ENCODE results near the gene RTN4RL1. TPM values are rescaled to one million over a fixed set of nuclear protein-coding genes. Genes with fewer than 3 reads are reported as not detected.

The RTN4RL1 gene
- total RNA-seq, 2 experiments from 2014 or later, result not detected

- Histone ChIP-seq H3K79me2 (ENCODE audit: insufficient read depth, low read depth, low read length) (no peaks in the 10 kb centered on the region), H3K27ac (ENCODE audit: low read depth, low read length, poor library complexity, severe bottlenecking) (no peak overlapping the region), H3K36me3 (ENCODE audit: insufficient read depth, low read length) (no peaks in the 10 kb centered on the region), H3K4me3 (ENCODE audit: low read depth, low read length, poor library complexity, severe bottlenecking) (no peak overlapping the region), H3K9me3 (ENCODE audit: low read length) (no peaks in the 10 kb centered on the region), H3K4me1 (ENCODE audit: insufficient read depth, low read length, poor library complexity, severe bottlenecking) (peaks cover 60% of the 10 kb centered on the region), H2AFZ (ENCODE audit: low read length) (no peak overlapping the region), H3K4me2 (ENCODE audit: low read length) (no peak overlapping the region), H3K9me2 (ENCODE audit: insufficient read depth, low read length) (no peaks in the 10 kb centered on the region), H4K20me1 (ENCODE audit: insufficient read depth, low read length) (no peaks in the 10 kb centered on the region)
- intact Hi-C loops (cut with micrococcal nuclease; ENCODE audit: unreplicated experiment), result no loop called here
- ChIA-PET POLR2A (no interaction called here), CTCF (ENCODE audit: unreplicated experiment) (no interaction called here)
- BruUV-seq (replicated peaks), result no TSS peak
- no peak for TF ChIP-seq EZH2phosphoT487 (IDR thresholded peaks at IDR 0.05; ENCODE audit: borderline replicate concordance, low read depth, low read length)
- TF ChIP-seq CTCF (conservative IDR thresholded peaks at IDR 0.05; ENCODE audit: low read length), result no peak
- no peak for DNase-seq (ENCODE audit: low spot score)
Observed at GRCh38 chr17:1907216-1907631, 117.9 kb downstream of the RTN4RL1 start.

GRCh38 chr17:1906662-1907101 is 118.5 kb downstream of the RTN4RL1 start:
- no TSS peak for BruUV-seq (replicated peaks)
- no peak overlapping the region for H3K27ac ChIP-seq (ENCODE audit: low read depth, low read length, poor library complexity, severe bottlenecking)
- H4K20me1 ChIP-seq (ENCODE audit: insufficient read depth, low read length), result no peaks in the 10 kb centered on the region
- no peaks in the 10 kb centered on the region for H3K36me3 ChIP-seq (ENCODE audit: insufficient read depth, low read length)
- intact Hi-C loops (cut with micrococcal nuclease; ENCODE audit: unreplicated experiment), result no loop called here
- no peaks in the 10 kb centered on the region for H3K79me2 ChIP-seq (ENCODE audit: insufficient read depth, low read depth, low read length)
- peaks cover 60% of the 10 kb centered on the region for H3K4me1 ChIP-seq (ENCODE audit: insufficient read depth, low read length, poor library complexity, severe bottlenecking)
- ChIA-PET CTCF (ENCODE audit: unreplicated experiment) (no interaction called here), POLR2A (no interaction called here)
- no peaks in the 10 kb centered on the region for H3K9me2 ChIP-seq (ENCODE audit: insufficient read depth, low read length)
- no peak overlapping the region for H3K4me3 ChIP-seq (ENCODE audit: low read depth, low read length, poor library complexity, severe bottlenecking)
- no peaks in the 10 kb centered on the region for H3K9me3 ChIP-seq (ENCODE audit: low read length)
- DNase-seq (ENCODE audit: low spot score), result no peak
- no peak for TF ChIP-seq CTCF (conservative IDR thresholded peaks at IDR 0.05; ENCODE audit: low read length)
- no peak for TF ChIP-seq EZH2phosphoT487 (IDR thresholded peaks at IDR 0.05; ENCODE audit: borderline replicate concordance, low read depth, low read length)
- H3K4me2 ChIP-seq (ENCODE audit: low read length), result no peak overlapping the region
- H2AFZ ChIP-seq (ENCODE audit: low read length), result no peak overlapping the region

DNA sequence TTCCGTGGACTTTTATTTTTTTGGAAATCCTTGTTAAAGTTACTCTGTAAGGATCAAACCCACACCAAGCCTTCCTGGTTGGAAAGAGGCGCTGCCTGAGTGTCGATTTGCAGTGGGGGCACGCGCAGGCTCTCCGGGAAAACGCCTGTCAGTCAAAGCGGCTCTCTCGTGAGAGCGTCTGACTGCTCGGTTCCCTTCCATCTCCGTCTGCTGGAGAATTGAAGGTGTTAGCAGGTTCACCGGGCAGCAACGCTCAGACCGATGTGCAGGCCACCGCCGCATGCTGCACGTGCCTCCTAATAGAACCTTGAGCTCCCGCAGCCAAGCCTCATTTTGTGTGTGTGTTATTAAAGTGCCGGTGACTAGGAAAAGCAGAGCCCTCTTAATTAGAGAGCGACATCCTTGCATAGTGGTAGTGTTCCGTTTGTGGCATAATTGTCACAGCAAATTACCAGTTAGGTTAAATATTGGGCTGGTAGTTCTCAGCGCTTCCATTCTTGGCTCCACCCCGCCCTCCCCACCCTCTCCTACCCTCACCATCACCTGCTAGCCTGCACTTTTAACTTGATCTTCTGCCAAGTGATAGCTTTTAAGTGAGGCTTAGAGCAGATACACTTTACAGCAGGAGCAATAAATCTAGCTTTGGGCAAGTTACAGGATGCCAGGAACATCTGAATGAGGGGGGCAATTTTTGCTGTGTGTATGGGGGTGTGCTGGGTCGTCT is 119.8 kb downstream of the RTN4RL1 start:
- no TSS peak for BruUV-seq (replicated peaks)
- no peaks in the 10 kb centered on the region for H3K79me2 ChIP-seq (ENCODE audit: insufficient read depth, low read depth, low read length)
- no peaks in the 10 kb centered on the region for H3K9me3 ChIP-seq (ENCODE audit: low read length)
- DNase-seq (ENCODE audit: low spot score), result peak; percentile 58
- ChIA-PET POLR2A (interaction anchor here (0.5 to 2.4 kb wide), 10 partner anchors 11 to 1072 kb away, joined by 3 to 10 read pairs (median 3); no protein-coding TSS in a partner anchor), CTCF (ENCODE audit: unreplicated experiment) (interaction anchor here (0.6 to 1.3 kb wide), 5 partner anchors 22 to 302 kb away, joined by 3 read pairs; partner anchors contain the start of gene HIC1)
- H4K20me1 ChIP-seq (ENCODE audit: insufficient read depth, low read length), result no peaks in the 10 kb centered on the region
- peak overlapping the region; percentile 57 for H3K4me3 ChIP-seq (ENCODE audit: low read depth, low read length, poor library complexity, severe bottlenecking)
- peaks cover 60% of the 10 kb centered on the region for H3K4me1 ChIP-seq (ENCODE audit: insufficient read depth, low read length, poor library complexity, severe bottlenecking)
- peak overlapping the region; percentile 70 for H2AFZ ChIP-seq (ENCODE audit: low read length)
- peak overlapping the region; percentile 81 for H3K4me2 ChIP-seq (ENCODE audit: low read length)
- peak overlapping the region; percentile 94 for H3K27ac ChIP-seq (ENCODE audit: low read depth, low read length, poor library complexity, severe bottlenecking)
- intact Hi-C loops (cut with micrococcal nuclease; ENCODE audit: unreplicated experiment), result loop anchor here (2.0 kb wide), 1 partner anchor 189 kb away; no protein-coding TSS in a partner anchor
- TF ChIP-seq CTCF (conservative IDR thresholded peaks at IDR 0.05; ENCODE audit: low read length) (no peak), EZH2phosphoT487 (IDR thresholded peaks at IDR 0.05; ENCODE audit: borderline replicate concordance, low read depth, low read length) (no peak)
- H3K9me2 ChIP-seq (ENCODE audit: insufficient read depth, low read length), result no peaks in the 10 kb centered on the region
- H3K36me3 ChIP-seq (ENCODE audit: insufficient read depth, low read length), result no peaks in the 10 kb centered on the region
